ENCODE measurements around the gene APOBEC3B.
"Not testable (repeated sequence)": the region's sequence is repeated elsewhere in the genome, so short reads cannot be mapped to it uniquely, and the experiment has no call there.

The APOBEC3B gene

GRCh38 chr22:38950527-38951295, 31.4 kb upstream of the APOBEC3B start:
- no peak for DNase-seq

DNA sequence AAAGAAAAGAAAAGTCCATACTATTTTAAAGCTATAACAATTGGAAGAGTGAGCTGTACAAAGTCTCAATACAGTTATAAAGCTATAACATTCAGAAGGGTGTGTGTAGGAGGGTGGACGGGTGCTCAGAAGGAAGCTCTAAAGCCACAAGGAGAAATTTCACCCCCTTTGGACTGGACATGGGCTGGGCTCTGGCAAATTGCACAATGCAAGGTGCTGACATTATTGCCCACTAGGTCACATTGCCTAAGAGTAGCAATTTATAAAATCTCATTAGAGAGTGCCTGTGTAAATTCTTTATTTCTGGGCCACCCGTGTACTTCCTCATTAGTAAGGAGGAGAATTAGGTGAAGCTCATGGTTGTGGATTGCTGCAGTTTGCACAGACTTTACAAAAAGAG, 30.4 kb upstream of the APOBEC3B start:
- no peak for DNase-seq

DNA sequence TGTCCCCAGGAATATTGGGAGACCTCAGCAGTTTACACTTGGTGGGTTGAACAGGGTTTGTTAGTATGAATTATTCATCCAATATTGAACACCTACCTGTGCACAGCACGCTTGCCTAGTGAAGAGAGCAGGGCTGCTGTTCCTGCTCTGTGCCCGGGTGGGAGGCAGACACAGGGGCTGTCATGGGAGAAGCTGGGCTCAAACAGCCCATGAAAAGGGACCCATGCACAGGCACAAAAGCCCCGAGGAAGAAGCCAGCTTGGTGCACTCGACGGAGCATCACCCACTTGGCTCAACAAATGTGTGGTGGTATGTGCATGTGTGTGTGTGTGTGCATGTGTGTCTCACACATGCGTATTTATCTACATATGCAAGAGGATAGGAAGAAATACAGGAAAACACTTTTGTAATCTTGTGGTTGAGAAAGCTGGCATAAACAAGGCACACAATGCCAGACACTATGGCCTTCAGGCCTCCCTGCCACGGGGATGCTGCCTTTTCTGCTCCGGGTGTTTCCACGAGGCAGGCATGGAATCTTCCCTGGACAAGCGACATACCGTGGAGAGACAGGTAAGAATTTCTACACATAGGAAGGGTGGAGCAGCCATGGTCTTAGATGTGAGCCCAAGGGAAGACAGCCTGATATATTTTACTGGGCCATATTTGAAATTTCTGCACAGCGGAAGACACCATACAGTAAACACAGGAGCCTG, 29.7 kb upstream of the APOBEC3B start:
- no peak for DNase-seq

DNA sequence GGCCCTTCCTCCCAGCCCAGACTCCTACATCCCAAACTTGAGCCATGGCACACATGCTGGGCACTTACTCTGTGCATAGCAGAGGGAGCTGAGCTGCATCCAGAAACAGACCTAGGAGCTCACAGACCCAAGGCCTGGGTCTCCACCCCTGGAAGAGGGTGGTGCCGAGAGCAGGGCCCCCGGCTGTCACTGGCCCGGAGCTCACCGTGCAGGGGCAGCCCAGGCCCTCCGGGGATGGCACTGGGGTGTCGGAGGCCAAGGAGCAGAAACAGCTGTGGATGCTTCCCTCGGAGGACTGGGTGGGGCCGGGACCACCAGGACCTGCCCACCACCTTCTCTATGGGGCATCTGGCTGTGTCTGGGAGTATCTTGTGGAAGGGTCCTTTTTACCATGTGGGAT, 29.1 kb upstream of the APOBEC3B start:
- DNase-seq, result no peak

DNA sequence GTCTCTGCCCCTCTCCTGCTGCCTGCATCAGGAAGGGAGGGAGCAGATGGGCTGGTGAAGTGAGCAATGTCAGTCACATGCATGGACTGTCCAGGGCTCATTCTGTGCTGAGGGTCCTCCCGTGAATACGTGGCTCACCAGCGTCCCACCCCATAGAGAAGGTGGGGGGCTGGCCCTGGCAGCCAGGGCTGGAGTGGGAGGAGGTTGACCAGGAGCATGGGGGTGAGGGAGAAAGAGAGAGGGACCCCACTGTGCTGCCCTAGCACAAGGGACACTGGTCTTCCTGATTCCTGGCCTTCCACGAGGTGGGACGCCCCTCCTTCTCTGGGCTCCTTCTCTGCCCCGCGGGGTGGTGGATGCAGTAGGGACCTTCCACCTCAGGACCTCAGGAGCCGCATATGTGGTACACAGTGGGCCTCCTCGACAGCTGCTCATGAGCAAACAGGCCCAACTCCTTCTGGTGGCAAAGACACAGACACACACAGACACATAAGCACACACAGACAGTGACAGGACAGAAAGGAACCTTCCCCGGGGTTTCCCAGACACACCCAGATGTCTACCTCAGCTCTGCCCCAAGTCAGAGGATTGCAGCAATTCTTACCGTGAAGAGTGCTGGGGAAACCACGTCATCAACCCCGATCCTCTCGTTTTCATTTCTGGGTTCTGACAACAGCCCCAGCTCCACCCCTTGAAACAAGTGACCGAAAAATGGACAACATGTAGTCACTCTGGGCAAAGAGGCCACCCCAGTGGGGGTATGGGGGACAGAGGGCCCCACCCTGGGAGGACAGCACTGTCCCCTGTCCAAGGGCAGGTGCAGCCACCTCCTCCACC, 28.4 kb upstream of the APOBEC3B start:
- no peak for DNase-seq

- DNase-seq, result no peak
These were observed 27.6 kb upstream of the APOBEC3B start for GRCh38 chr22:38954414-38955043.

DNA sequence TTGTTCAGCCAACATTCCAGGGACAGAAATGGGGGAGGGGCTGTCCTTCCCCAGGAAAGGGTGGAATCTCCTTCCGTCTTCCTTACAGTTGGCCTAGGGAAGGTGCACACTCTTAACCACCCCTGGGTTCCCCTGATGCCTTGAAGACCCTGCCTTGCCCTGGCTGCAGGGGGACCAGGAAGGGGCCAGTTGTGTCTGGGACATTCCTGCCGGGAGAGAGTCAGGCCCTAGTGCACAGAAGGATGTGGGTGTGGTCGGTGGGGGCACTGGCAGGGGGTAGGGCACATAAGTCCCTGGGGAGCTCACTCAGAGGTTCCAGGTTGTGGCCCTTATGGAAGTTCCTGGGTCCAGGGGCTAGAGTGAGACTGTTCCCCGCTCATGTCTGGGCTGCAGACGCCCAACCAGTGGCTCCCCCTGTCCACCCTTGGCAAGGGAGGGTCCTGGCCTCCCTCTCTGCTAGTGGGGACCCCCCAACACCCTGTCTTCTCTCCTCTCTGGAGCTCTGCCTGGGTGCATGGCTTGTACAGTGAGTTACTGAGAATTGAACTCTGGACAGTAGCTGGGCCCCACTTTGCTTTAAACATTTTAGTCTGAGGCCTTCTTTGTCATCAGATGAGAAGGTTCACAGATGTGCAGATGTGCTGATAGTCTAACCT, 26.8 kb upstream of the APOBEC3B start:
- DNase-seq, result no peak

DNA sequence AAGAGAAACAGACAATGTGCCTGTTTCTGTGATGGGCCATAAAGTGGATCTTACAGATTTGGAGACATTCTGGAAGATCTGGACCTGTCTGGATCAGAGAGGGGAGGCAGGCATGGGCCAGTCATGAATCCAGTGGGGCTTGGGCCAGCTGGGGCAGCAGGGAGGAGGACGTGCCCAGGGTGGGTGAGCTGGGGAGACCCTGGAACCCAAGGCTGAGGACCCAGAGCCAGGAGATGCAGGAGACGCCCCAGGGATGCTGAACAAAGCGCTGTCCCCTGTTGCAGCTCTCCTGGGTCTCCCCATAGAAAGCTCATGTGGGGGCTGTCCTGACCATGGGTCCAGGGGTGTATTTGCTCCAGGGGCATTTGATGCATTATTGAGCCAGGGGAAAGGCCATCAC, 26.2 kb upstream of the APOBEC3B start:
- no peak for DNase-seq

DNA sequence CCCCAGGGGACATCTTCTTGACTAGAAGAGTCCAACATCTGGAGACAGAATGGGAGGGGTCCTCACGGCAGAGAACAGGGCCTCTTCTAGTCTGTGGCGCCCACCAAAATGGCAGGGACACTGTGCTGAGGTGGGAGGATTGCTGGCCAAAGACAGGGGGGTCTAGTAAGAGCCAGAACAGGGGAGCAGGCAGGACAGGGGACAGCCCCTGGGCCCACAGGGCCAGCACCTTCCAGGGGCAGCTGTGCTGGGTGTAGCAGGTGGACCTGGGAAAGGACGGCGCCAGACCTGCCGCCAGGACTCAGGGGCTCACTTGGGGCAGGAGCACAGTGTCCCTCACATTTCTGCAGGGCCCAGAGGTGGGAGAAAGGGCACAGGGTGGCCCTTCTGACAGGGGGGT, 25.6 kb upstream of the APOBEC3B start:
- DNase-seq, result no peak

- DNase-seq, result no peak
These were observed 24.9 kb upstream of the APOBEC3B start, which contains the start of gene APOBEC3A for GRCh38 chr22:38957046-38957770. Gene APOBEC3A, plus strand, starts transcription at chr22:38957609. Its CDS starts 83 bp downstream, at chr22:38957692.

GRCh38 chr22:38957808-38958650, 24.1 kb upstream of the APOBEC3B start:
- DNase-seq, result no peak

DNA sequence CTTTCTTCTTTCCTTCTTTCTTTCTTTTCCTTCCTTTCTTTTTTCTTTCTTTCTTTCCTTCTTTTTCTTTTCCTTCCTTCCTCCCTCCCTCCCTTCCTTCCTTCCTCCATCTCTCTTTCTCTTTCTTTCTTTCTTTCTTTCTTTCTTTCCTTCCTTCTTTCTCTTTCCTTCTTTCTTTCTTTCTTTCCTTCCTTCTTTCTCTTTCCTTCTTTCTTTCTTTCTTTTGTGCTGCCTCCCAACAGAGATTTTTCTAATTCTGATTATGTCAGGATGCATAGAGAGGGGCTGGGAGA, 23.6 kb upstream of the APOBEC3B start:
- not testable (repeated sequence) for DNase-seq

DNA sequence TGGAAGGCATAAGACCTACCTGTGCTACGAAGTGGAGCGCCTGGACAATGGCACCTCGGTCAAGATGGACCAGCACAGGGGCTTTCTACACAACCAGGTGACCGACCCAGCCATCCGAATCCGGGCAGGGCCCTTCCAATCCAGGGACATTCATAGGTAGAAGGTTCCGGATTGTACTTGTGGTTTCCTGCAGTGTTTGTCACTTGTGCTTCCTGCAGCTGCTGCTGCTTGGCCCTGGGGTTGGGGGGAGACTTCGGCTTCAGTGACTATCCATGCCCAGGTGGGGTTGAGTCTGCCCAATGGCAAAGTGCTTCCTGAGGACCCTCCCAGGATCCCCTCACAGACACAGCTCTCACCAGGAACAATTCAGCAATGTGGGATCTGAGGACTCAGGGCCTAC, 22.6 kb upstream of the APOBEC3B start:
- DNase-seq, result no peak

- not testable (repeated sequence) for DNase-seq
These were observed 21.5 kb upstream of the APOBEC3B start for GRCh38 chr22:38960673-38961072.

DNA sequence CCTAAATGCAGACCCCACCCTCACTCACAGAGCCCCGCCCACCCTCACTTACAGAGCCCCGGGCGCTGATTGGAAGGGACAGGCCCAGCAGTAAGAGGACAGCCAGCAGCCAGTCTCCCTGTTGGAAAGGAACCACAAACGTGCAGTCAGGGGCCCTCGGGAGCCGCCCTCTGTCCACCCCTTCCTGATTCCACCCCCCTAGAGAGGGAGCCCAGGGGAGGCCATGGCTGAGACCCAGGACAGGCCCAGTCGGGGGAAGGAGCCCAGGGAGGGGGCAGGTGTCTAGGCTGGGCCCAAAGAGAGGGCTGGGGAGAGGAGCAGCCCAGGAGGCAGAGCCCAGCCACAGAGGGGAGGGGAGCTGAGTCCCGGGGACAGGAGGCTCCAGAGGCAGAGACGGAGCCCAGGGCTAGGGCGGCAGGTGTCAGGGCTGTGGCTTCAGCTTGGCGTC, 18.8 kb upstream of the APOBEC3B start:
- not testable (repeated sequence) for DNase-seq

DNA sequence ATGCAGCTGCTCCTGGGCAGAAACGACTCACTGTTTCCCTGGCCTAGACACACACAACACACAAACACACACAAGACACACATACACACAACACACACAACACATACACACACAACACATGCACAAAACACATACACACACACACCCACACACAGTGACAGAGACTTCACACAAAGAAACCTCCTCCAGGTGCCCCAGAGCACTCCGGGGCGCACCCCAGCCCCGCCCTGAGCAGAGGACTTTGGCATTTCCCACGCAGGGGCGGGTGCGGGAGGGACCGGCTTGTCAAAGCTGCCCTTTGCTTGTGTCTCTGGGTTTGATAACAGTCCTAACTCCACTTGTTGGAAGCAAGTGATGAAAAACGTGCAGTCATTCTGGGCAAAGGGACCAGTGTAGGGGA, 18.3 kb upstream of the APOBEC3B start:
- no peak for DNase-seq

- DNase-seq, result no peak
These were observed 17.8 kb upstream of the APOBEC3B start for GRCh38 chr22:38964306-38964705.

GRCh38 chr22:38964989-38965388, 17.2 kb upstream of the APOBEC3B start:
- DNase-seq, result no peak
